Spleen (tissue), 11 donors: ENCODE results near the gene C21orf91. TPM values are rescaled to one million over a fixed set of nuclear protein-coding genes. Genes with fewer than 3 reads are reported as not detected.
"Not testable (repeated sequence)": the region's sequence is repeated elsewhere in the genome, so short reads cannot be mapped to it uniquely, and the experiment has no call there.

Source experiments
- DNase-seq: peaks from one replicate; pipeline ENCODE4 v3.0.0-alpha.2; 2020
- H3K27ac ChIP-seq, 8 donors: fragments of 200-600 bp; sonication (generic) in 7 of 8; 1 replicate in 4 of 8; 2 replicates in 4 of 8; pipeline versions ENCODE4 v1.5.0 to v1.8.0; 2016 to 2021; ENCODE audit warnings: inconsistent platforms in 4 of 8, mild to moderate bottlenecking in 4 of 8, moderate library complexity in 1 of 8
- H3K27me3 ChIP-seq, 7 donors: fragments of 200-600 bp; sonication (generic) in 6 of 7; replicated peaks in 1 of 7; 1 replicate in 4 of 7; 2 replicates in 3 of 7; pipeline versions ENCODE4 v1.5.0 to v1.8.0; 2016 to 2021; ENCODE audit warnings: inconsistent platforms in 3 of 7, mild to moderate bottlenecking in 1 of 7
- H3K36me3 ChIP-seq, 6 donors: fragments of 200-600 bp; sonication (generic) in 5 of 6; 1 replicate in 4 of 6; 2 replicates in 2 of 6; pipeline versions ENCODE4 v1.5.0 to v1.8.0; 2016 to 2021; ENCODE audit warnings: inconsistent platforms in 2 of 6
- H3K4me1 ChIP-seq, 6 donors: fragments of 200-600 bp; sonication (generic) in 5 of 6; 1 replicate in 3 of 6; 2 replicates in 3 of 6; pipeline versions ENCODE4 v1.5.0 to v1.8.0; 2016 to 2021; ENCODE audit warnings: inconsistent platforms in 3 of 6
- H3K4me3 ChIP-seq, 8 donors: fragments of 200-600 bp; sonication (generic) in 7 of 8; 1 replicate in 4 of 8; 2 replicates in 4 of 8; pipeline versions ENCODE4 v1.5.0 to v1.8.0; 2016 to 2021; ENCODE audit warnings: inconsistent platforms in 4 of 8, mild to moderate bottlenecking in 4 of 8, moderate library complexity in 2 of 8
- H3K9me3 ChIP-seq, 8 donors: fragments of 200-600 bp; sonication (generic) in 7 of 8; 1 replicate in 4 of 8; 2 replicates in 4 of 8; pipeline versions ENCODE4 v1.5.0 to v1.8.0; 2016 to 2021; ENCODE audit warnings: inconsistent platforms in 4 of 8
- CTCF ChIP-seq, 11 experiments: fragments of 200-600 bp in 7 of 11; fragments of 450-650 bp in 4 of 11; sonication (generic) in 4 of 11; IDR thresholded peaks in 8 of 11; conservative IDR thresholded peaks in 3 of 11; 1 replicate in 7 of 11; 2 replicates in 4 of 11; pipeline versions ENCODE4 v1.4.0 to v1.8.0; 2016 to 2021; ENCODE audit warnings: antibody characterized with exemption in 11 of 11, inconsistent platforms in 4 of 11, mild to moderate bottlenecking in 1 of 11
- POLR2A ChIP-seq, 3 donors: fragments of 450-650 bp; IDR thresholded peaks; one replicate each; pipeline ENCODE4 v1.5.1; 2017; ENCODE audit warnings: antibody characterized with exemption in 3 of 3, mild to moderate bottlenecking in 1 of 3
- POLR2AphosphoS5 ChIP-seq, 3 donors: sonication (generic); formaldehyde crosslinking; IDR thresholded peaks; one replicate each; pipeline ENCODE4 v1.5.1; 2017; ENCODE audit warnings: antibody characterized with exemption in 3 of 3
- WGBS, 5 donors: extraction: QIAGEN DNeasy Blood & Tissue Kit in 3 of 5; methylation state at CpG; one replicate each; pipeline versions ENCODE4 v1.1.5 to v1.1.7; 2013 to 2018; 5-methylcytosine and 5-hydroxymethylcytosine counted together
- intact Hi-C: fragments of 100-400 bp; cut with DNase I; formaldehyde crosslinking; loops from one replicate; pipeline ENCODE4 v1.15.0; 2023; ENCODE audit warnings: low total_unique reads
- polyA plus RNA-seq, 3 donors: library from polyadenylated mRNA; stranded (reverse); fragments of 200-250 nt; gene quantifications; one replicate each; pipeline ENCODE4 v1.2.1, GENCODE V29; 2013
- total RNA-seq, 7 donors: library from RNA; depleted of rRNA in 3 of 7; stranded (reverse); fragments of >200 nt in 3 of 7; fragmentation: NEBNext Ultra II Directional in 4 of 7; extraction: Animal tissue kit (Norgen Biotek cat#: 25700) in 4 of 7; gene quantifications; one replicate each; pipeline versions ENCODE4 v1.1.0 to v1.2.1, GENCODE V29; 2016 to 2021
- donor health status: healthy with polysubstance abuse.
- donor health status: DM: no; HTN: no; CAD: no; lungs with moderate emphysema.
- donor health status: DM: no; HTN: no; CAD: no.
- donor health status: Bipolar disorder and iron deficiency.
- donor health status: healthy.
- donor health status: DM: no; HTN: no; CAD: no.
- donor health status: DM: yes; HTN: yes; CAD: no.

C21orf91 gene
- total and polyA plus RNA-seq, 10 donors = 4.2 to 28.6 (median 17.9) TPM

GRCh38 chr21:17775431-17776126, 43.6 kb downstream of the C21orf91 start:
- Histone ChIP-seq H3K4me3 (peak overlapping the region in 1 of 8 donors; percentile 43), H3K27me3 (no peaks in the 10 kb centered on the region), H3K27ac (peak overlapping the region in 6 of 8 donors; percentile 32 to 74 (median 54)), H3K4me1 (peaks cover 5 to 40% (median 28%) of the 10 kb centered on the region in 6 donors), H3K9me3 (peaks cover 0 to 16% (median 4%) of the 10 kb centered on the region in 8 donors), H3K36me3 (no peaks in the 10 kb centered on the region)
- TF ChIP-seq POLR2A (IDR thresholded peaks at IDR 0.05) (no peak), POLR2AphosphoS5 (IDR thresholded peaks at IDR 0.05) (peak in 2 of 3 donors; percentile 54 to 60), CTCF (IDR thresholded peaks at IDR 0.05 in 8 of 11, conservative IDR thresholded peaks at IDR 0.05 in 3 of 11) (no peak)
- peak; percentile 87 for DNase-seq
- WGBS, 5 donors = 38 to 51% (median 47%) methylated on average over 15 to 17 of the region's 17 CpGs
- intact Hi-C loops = no loop called here

DNA sequence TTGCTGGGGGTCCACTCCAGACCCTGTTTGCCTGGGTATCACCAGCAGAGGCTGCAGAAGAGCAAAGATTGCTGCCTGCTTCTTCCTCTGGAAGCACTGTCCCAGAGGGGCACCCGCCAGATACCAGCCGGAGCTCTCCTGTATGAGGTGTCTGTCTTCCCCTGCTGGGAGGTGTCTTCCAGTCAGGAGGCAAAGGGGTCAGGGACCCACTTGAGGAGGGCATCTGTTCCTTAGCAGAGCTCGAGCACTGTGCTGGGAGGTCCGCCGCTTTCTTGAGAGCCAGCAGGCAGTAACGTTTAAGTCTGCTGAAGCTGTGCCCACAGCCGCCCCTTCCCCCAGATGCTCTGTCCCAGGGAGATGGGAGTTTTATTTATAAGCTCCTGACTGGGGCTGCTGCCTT, 44.1 kb downstream of the C21orf91 start:
- WGBS, 5 donors = 86 to 97% (median 90%) methylated on average over 7 of the region's 7 CpGs
- DNase-seq = peak; percentile 69
- H3K4me1 ChIP-seq = peaks cover 3 to 34% (median 22%) of the 10 kb centered on the region in 6 donors
- H3K27me3 ChIP-seq, intact Hi-C loops, H3K36me3 ChIP-seq: not testable (repeated sequence)
- peak overlapping the region in 1 of 8 donors; percentile 43 for H3K4me3 ChIP-seq
- H3K9me3 ChIP-seq = peaks cover 0 to 18% (median 4%) of the 10 kb centered on the region in 8 donors
- H3K27ac ChIP-seq = peak overlapping the region in 4 of 8 donors; percentile 47 to 74 (median 65)

- H3K27ac ChIP-seq = no peak overlapping the region
- no peaks in the 10 kb centered on the region for H3K36me3 ChIP-seq
- DNase-seq = no peak
- no peak overlapping the region for H3K4me3 ChIP-seq
- no peaks in the 10 kb centered on the region for H3K4me1 ChIP-seq
- 86 to 92% (median 89%) methylated on average over 3 of the region's 3 CpGs for WGBS, 5 donors
- no peaks in the 10 kb centered on the region for H3K27me3 ChIP-seq
- no peak for TF ChIP-seq POLR2AphosphoS5 (IDR thresholded peaks at IDR 0.05)
- no peak for TF ChIP-seq POLR2A (IDR thresholded peaks at IDR 0.05)
- no peak for TF ChIP-seq CTCF (IDR thresholded peaks at IDR 0.05 in 8 of 11, conservative IDR thresholded peaks at IDR 0.05 in 3 of 11)
- H3K9me3 ChIP-seq = peaks cover 0 to 20% (median 4%) of the 10 kb centered on the region in 8 donors
- intact Hi-C loops = no loop called here
Measured at GRCh38 chr21:17769447-17769845, 49.7 kb downstream of the C21orf91 start.

DNA sequence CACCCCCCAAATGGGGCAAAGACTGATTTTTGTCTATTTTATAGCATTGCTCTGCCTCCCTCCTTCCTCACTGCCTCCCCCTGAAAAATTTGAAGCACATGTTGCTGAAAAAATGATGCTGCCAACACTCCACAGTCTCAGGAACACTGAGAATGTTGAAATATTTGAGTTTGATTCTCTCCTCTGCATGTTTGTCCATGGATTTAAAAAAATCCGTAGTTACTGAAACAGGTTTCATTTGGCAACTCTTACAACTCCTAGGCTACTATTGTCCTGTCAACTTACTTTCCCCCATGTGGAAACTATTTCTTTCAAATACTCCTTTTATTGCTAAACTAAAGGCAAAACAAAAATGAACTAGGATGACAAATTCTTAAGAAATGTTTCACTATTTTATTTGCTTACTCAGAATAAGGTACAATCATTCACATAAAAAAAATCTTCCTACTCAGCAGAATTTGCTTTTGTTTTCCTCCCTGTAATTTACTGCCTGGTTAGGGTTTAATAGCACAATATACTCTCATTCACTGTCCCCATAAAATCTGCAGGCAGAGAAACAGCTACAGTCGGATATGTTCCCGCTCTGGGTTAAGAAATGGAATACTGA, 50.2 kb downstream of the C21orf91 start:
- intact Hi-C loops = no loop called here
- no peak for DNase-seq
- TF ChIP-seq POLR2AphosphoS5 (IDR thresholded peaks at IDR 0.05) = no peak
- no peak for TF ChIP-seq CTCF (IDR thresholded peaks at IDR 0.05 in 8 of 11, conservative IDR thresholded peaks at IDR 0.05 in 3 of 11)
- TF ChIP-seq POLR2A (IDR thresholded peaks at IDR 0.05) = no peak
- H3K36me3 ChIP-seq = no peaks in the 10 kb centered on the region
- no peak overlapping the region for H3K27ac ChIP-seq
- no peaks in the 10 kb centered on the region for H3K4me1 ChIP-seq
- peaks cover 0 to 20% (median 4%) of the 10 kb centered on the region in 8 donors for H3K9me3 ChIP-seq
- 93 to 95% (median 94%) methylated on average over 3 of the region's 3 CpGs for WGBS, 5 donors
- H3K27me3 ChIP-seq = no peaks in the 10 kb centered on the region
- H3K4me3 ChIP-seq = no peak overlapping the region
